Mucosa of descending colon (tissue), 3 donors: ENCODE measurements around the gene TMCC1. TPM values are rescaled to one million over a fixed set of nuclear protein-coding genes. Genes with fewer than 3 reads are reported as not detected.
"Not testable (repeated sequence)": the region's sequence is repeated elsewhere in the genome, so short reads cannot be mapped to it uniquely, and the experiment has no call there.

Source experiments
- ATAC-seq: fragments of 200-7000 bp; cut with Tn5 transposase; one replicate; pipeline ENCODE4 v1.9.1; 2020; ENCODE audit warnings: mild to moderate bottlenecking, moderate library complexity
- DNase-seq, 3 donors: peaks; one replicate each; pipeline ENCODE4 v3.0.0-alpha.2; 2020
- H3K36me3 ChIP-seq: fragments of 200-600 bp; one replicate; pipeline ENCODE4 v1.8.0; 2021; ENCODE audit warnings: low read depth, mild to moderate bottlenecking
- H3K4me1 ChIP-seq: fragments of 200-600 bp; one replicate; pipeline ENCODE4 v1.8.0; 2021; ENCODE audit warnings: low read depth, mild to moderate bottlenecking
- H3K4me3 ChIP-seq: fragments of 200-600 bp; one replicate; pipeline ENCODE4 v1.8.0; 2021; ENCODE audit warnings: mild to moderate bottlenecking
- H3K9me3 ChIP-seq: fragments of 200-600 bp; one replicate; pipeline ENCODE4 v1.8.0; 2021; ENCODE audit warnings: mild to moderate bottlenecking
- intact Hi-C, 2 donors: fragments of 100-400 bp; cut with DNase I in 1 of 2; cut with micrococcal nuclease in 1 of 2; formaldehyde crosslinking; loops; one replicate each; pipeline versions ENCODE4 v1.11.0 to v1.11.1; 2022; cut with DNase I, micrococcal nuclease
- total RNA-seq, 3 donors: library from RNA; stranded (reverse); fragmentation: NEBNext Ultra II Directional in 2 of 3; extraction: Animal tissue kit (Norgen Biotek cat#: 25700) in 2 of 3; gene quantifications; one replicate each; pipeline versions ENCODE4 v1.2.1 to v1.2.4, GENCODE V29; 2021 to 2023
- TF ChIP-seq, protein P1 (sequence below): fragments of 200-600 bp; IDR thresholded peaks from one replicate; pipeline ENCODE4 v1.8.0; 2022; ENCODE audit warnings: antibody characterized with exemption, mild to moderate bottlenecking
- donor health status: DM: no; HTN: no; CAD: no; lungs with moderate emphysema.
- donor health status: DM: no; HTN: no; CAD: no.
- donor health status: DM: no; HTN: yes; CAD: no.

The TMCC1 gene
- total RNA-seq, 3 donors from 2014 or later = 28.6 to 58.7 (median 28.9) TPM

DNA sequence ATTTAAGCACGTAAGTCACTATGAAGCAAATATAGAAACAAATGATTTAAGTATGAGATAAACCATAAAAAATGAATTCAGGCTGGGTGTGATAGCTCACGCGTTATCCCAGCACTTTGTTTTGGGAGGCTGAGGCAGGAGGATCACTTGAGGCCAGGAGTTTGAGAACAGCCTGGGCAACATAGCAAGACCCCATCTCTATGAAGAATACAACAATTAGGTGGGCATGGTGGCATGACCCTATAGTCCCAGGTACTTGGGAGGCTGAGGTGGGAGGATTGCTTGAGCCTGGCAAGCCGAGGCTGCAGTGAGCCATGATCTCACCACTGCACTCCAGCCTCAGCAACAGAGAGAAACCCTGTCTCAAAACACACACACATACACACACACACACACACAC lies 34.2 kb downstream of the TMCC1 start:
- TF ChIP-seq, protein P1, sequence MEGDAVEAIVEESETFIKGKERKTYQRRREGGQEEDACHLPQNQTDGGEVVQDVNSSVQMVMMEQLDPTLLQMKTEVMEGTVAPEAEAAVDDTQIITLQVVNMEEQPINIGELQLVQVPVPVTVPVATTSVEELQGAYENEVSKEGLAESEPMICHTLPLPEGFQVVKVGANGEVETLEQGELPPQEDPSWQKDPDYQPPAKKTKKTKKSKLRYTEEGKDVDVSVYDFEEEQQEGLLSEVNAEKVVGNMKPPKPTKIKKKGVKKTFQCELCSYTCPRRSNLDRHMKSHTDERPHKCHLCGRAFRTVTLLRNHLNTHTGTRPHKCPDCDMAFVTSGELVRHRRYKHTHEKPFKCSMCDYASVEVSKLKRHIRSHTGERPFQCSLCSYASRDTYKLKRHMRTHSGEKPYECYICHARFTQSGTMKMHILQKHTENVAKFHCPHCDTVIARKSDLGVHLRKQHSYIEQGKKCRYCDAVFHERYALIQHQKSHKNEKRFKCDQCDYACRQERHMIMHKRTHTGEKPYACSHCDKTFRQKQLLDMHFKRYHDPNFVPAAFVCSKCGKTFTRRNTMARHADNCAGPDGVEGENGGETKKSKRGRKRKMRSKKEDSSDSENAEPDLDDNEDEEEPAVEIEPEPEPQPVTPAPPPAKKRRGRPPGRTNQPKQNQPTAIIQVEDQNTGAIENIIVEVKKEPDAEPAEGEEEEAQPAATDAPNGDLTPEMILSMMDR = no peak
- Histone ChIP-seq H3K36me3 (no peaks in the 10 kb centered on the region), H3K4me1 (no peaks in the 10 kb centered on the region), H3K9me3 (no peaks in the 10 kb centered on the region), H3K4me3 (no peak overlapping the region)
- DNase-seq (no peak), ATAC-seq (no peak)
- intact Hi-C loops = no loop called here

DNA sequence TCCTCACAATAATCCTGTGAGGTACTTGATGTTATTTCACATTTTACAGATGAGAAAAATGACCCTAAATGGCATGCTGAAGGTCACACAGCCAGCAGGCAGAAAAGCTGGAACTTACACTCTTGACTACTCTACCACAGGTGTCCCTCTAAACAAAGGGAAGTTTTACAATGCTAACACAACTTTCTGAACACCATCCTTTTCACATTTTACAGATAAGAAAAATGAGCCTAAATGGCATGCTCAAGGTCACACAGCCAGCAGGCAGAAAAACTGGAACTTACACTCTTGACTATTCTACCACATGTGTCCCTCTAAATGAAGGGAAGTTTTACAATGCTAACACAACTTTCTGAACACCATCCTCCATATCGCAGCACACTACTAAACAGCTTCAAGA lies 35.6 kb downstream of the TMCC1 start:
- TF ChIP-seq, protein P1 = no peak
- Histone ChIP-seq H3K36me3 (no peaks in the 10 kb centered on the region), H3K9me3 (no peaks in the 10 kb centered on the region), H3K4me3 (no peak overlapping the region), H3K4me1 (no peaks in the 10 kb centered on the region)
- no peak for ATAC-seq
- no peak for DNase-seq
- intact Hi-C loops = no loop called here

DNA sequence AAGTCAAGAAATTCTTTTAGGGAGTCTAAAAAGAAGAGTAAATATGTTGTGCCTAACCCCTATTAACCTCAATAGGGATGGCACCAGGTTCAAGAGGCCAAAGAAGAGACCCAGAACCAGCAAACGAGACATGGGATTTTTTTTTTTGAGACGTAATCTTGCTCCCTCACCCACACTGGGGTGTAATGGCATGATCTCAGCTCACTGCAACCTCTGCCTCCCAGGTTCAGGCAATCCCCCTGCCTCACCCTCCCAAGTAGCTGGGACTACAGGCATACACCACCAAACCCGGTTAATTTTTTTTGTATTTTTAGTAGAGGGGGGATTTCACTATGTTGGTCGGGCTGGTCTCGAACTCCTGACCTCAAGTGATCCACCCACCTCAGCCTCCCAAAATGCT lies 36.7 kb downstream of the TMCC1 start:
- ATAC-seq, DNase-seq, H3K4me1 ChIP-seq, intact Hi-C loops, H3K9me3 ChIP-seq, H3K36me3 ChIP-seq, H3K4me3 ChIP-seq: not testable (repeated sequence)

DNA sequence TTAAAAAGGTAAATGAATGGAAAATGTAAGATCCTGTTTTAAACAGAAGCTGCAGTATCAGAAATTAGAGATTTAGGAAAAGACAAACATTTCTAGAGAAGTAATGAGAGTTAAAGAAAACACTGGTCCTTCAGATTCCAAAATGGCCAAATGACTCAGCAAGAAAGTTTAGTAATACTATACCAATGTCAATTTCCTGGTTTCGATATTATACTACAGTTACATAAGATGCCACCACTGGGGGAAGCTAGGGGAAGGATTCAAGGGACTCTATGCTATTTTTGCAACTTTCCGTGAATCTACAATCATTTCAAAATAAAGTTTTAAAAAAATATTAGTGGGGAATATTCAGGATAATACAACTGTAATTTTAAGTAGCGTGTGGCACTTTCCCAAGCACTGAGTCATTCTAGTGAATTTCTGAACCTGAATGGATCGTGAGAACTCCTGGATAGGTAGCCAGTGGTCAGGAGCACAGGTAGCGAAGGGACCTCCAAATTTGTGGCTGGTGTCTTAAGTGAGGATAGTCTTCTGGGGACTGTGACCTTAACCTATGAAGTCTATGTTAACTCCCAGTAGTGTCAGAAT lies 37.6 kb downstream of the TMCC1 start:
- TF ChIP-seq, protein P1 = no peak
- H3K36me3 ChIP-seq = no peaks in the 10 kb centered on the region
- peak; percentile 40 for ATAC-seq
- intact Hi-C loops = no loop called here
- no peaks in the 10 kb centered on the region for H3K4me1 ChIP-seq
- DNase-seq = no peak
- no peaks in the 10 kb centered on the region for H3K9me3 ChIP-seq
- H3K4me3 ChIP-seq = no peak overlapping the region

DNA sequence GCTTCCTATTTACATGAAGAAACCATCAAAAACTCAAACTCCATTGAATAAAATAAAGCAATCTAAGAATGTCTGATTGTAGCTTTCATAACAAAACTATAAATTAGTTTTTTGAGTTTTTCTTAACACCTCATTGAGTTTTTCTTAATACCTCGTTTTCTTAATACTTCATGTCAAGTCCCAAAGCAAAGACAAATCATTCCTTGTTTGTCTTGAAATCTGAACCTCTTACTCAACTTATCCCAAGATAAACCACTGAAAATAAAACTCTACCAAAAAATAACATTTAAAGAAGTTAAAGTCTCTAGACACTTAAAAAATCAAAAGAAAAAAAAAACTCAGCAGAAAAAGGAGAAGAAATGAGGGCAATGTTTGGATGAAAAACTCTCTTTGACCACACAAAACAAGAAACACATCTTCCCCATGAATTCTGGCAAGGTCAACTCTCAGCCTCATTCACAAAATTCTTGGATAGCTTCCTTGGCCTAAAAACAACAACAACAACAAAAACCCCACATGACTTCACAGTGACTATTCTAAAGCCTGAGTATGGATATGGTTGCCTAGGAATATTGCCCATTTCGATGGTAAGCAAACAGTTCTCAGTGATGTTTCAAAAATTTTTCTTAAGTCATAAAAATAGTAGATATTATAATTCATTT lies 38.2 kb downstream of the TMCC1 start:
- no peak for ATAC-seq
- H3K4me3 ChIP-seq = no peak overlapping the region
- TF ChIP-seq, protein P1 = no peak
- H3K9me3 ChIP-seq = no peaks in the 10 kb centered on the region
- intact Hi-C loops = no loop called here
- no peak for DNase-seq
- no peaks in the 10 kb centered on the region for H3K36me3 ChIP-seq
- no peaks in the 10 kb centered on the region for H3K4me1 ChIP-seq

DNA sequence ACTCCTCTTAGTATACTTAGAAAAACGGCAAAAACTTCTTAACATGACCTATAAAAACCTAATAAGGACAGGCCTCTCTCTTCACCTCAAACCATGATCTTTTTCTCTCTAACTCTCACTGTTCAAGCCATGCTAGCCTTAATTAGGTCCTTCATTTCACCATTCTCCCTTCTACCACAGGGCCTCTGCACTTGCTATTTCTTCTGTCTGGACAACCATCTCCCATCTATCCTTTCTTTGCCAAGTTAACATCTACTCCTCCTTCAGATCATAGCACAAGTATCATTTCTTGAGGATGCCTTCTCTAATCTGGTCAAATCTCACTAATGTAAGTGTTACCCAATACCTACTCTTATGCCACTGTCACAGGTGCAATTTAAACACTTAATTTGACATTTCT lies 39.1 kb downstream of the TMCC1 start:
- DNase-seq (no peak), ATAC-seq (no peak)
- Histone ChIP-seq H3K4me3 (no peak overlapping the region), H3K4me1 (no peaks in the 10 kb centered on the region), H3K9me3 (no peaks in the 10 kb centered on the region), H3K36me3 (no peaks in the 10 kb centered on the region)
- intact Hi-C loops = no loop called here
- TF ChIP-seq, protein P1 = no peak
